Esophagus muscularis mucosa (tissue), 4 donors: ENCODE measurements around the gene VAPB. TPM values are rescaled to one million over a fixed set of nuclear protein-coding genes. Genes with fewer than 3 reads are reported as not detected.

Source experiments
- DNase-seq: peaks from one replicate; pipeline ENCODE4 v3.0.0-alpha.2; 2017; ENCODE audit errors: extremely low spot score
- H3K27ac ChIP-seq, 4 donors: fragments of 200-600 bp; sonication (generic); replicated peaks in 1 of 4; 1 replicate in 3 of 4; 2 replicates in 1 of 4; pipeline ENCODE4 v1.5.1; 2016 to 2019; ENCODE audit warnings: mild to moderate bottlenecking in 1 of 4
- H3K27me3 ChIP-seq, 4 donors: fragments of 200-600 bp; sonication (generic); one replicate each; pipeline versions ENCODE4 v1.5.1 to v1.6.0; 2016 to 2019
- H3K36me3 ChIP-seq, 4 donors: fragments of 200-600 bp; sonication (generic); one replicate each; pipeline ENCODE4 v1.5.1; 2016 to 2019
- H3K4me1 ChIP-seq, 4 donors: fragments of 200-600 bp; sonication (generic); one replicate each; pipeline ENCODE4 v1.5.1; 2016 to 2019
- H3K4me3 ChIP-seq, 4 donors: fragments of 200-600 bp; sonication (generic); 1 replicate in 2 of 4; 2 replicates in 2 of 4; pipeline ENCODE4 v1.5.1; 2016 to 2019; ENCODE audit warnings: mild to moderate bottlenecking in 4 of 4, moderate library complexity in 1 of 4
- H3K9me3 ChIP-seq, 4 donors: fragments of 200-600 bp; sonication (generic); 1 replicate in 3 of 4; 2 replicates in 1 of 4; pipeline ENCODE4 v1.5.1; 2016 to 2019
- EP300 ChIP-seq: sonication (generic); formaldehyde crosslinking; IDR thresholded peaks from one replicate; pipeline ENCODE4 v1.6.1; 2017; ENCODE audit warnings: antibody characterized with exemption
- POLR2A ChIP-seq: fragments of 450-650 bp; IDR thresholded peaks from one replicate; pipeline ENCODE4 v1.6.1; 2017; ENCODE audit warnings: antibody characterized with exemption, moderate library complexity, mild to moderate bottlenecking, low read depth
- POLR2AphosphoS5 ChIP-seq, 2 donors: sonication (generic); formaldehyde crosslinking; IDR thresholded peaks; one replicate each; pipeline ENCODE4 v1.6.1; 2017; ENCODE audit warnings: antibody characterized with exemption in 2 of 2
- WGBS: methylation state at CpG from one replicate; pipeline ENCODE4 v1.1.5; 2018; 5-methylcytosine and 5-hydroxymethylcytosine counted together
- intact Hi-C: fragments of 100-400 bp; cut with DNase I; formaldehyde crosslinking; loops from one replicate; pipeline ENCODE4 v1.15.1; 2023
- total RNA-seq, 4 donors: library from RNA; depleted of rRNA; stranded (reverse); fragments of >200 nt; gene quantifications; one replicate each; pipeline versions ENCODE4 v1.1.0 to v1.2.1, GENCODE V29; 2016
- TF ChIP-seq, protein P1 (sequence below), 3 experiments: fragments of 200-600 bp in 2 of 3; fragments of 450-650 bp in 1 of 3; sonication (generic) in 2 of 3; IDR thresholded peaks; one replicate each; pipeline ENCODE4 v1.5.1; 2017 to 2019; ENCODE audit warnings: antibody characterized with exemption in 3 of 3, mild to moderate bottlenecking in 2 of 3, moderate library complexity in 1 of 3

Gene VAPB
- total RNA-seq, 4 donors from 2014 or later = 24.9 to 39.0 (median 28.3) TPM

DNA sequence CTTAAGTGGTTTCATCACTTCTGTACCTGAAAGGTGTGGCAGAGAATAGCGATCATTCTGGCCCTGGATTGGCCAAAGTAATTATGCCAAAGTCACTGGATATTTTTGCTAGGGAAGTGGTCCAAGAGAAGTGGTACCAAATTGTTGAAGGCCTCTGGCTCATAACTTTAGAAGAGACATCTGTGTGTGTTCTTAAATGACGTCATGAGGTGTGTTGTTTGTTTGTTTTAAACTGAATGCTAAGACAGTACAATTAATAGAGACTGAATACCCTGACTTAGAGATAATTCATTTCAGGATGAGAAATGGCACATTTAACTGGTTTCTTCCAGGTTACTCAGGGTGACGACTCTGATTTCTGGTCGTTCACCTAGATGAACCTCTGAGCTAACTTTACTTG is 3.3 kb downstream of the VAPB start:
- Histone ChIP-seq H3K4me3 (no peak overlapping the region), H3K36me3 (peaks cover 0 to 4% (median 0%) of the 10 kb centered on the region in 4 donors), H3K27ac (no peak overlapping the region), H3K9me3 (no peaks in the 10 kb centered on the region), H3K4me1 (peaks cover 39 to 69% (median 55%) of the 10 kb centered on the region in 4 donors), H3K27me3 (no peaks in the 10 kb centered on the region)
- TF ChIP-seq POLR2AphosphoS5 (IDR thresholded peaks at IDR 0.05) (no peak), POLR2A (no peak), EP300 (no peak)
- TF ChIP-seq, protein P1, sequence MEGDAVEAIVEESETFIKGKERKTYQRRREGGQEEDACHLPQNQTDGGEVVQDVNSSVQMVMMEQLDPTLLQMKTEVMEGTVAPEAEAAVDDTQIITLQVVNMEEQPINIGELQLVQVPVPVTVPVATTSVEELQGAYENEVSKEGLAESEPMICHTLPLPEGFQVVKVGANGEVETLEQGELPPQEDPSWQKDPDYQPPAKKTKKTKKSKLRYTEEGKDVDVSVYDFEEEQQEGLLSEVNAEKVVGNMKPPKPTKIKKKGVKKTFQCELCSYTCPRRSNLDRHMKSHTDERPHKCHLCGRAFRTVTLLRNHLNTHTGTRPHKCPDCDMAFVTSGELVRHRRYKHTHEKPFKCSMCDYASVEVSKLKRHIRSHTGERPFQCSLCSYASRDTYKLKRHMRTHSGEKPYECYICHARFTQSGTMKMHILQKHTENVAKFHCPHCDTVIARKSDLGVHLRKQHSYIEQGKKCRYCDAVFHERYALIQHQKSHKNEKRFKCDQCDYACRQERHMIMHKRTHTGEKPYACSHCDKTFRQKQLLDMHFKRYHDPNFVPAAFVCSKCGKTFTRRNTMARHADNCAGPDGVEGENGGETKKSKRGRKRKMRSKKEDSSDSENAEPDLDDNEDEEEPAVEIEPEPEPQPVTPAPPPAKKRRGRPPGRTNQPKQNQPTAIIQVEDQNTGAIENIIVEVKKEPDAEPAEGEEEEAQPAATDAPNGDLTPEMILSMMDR (IDR thresholded peaks at IDR 0.05) = no peak
- DNase-seq = no peak
- intact Hi-C loops = no loop called here
- WGBS = 89% methylated on average over 4 of the region's 4 CpGs

DNA sequence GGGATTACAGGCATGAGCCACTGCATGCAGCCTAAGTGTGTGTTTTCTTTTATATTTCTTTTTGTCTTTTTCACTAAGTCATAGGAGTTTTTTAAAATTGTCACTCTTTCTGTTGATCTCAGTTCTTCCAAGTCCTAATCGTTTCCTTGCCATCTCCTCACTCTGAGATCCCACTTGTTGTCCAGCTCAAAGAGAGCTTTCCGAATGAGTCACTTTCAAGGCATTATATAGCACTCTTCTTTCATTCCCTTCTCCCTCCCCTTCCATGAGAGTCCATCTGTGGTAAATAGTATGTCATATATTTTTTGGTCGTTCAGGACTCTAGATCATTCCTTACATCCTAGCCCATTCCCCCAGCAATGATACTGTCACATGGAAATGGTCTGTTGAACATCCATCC is 4.3 kb downstream of the VAPB start:
- intact Hi-C loops = no loop called here

DNA sequence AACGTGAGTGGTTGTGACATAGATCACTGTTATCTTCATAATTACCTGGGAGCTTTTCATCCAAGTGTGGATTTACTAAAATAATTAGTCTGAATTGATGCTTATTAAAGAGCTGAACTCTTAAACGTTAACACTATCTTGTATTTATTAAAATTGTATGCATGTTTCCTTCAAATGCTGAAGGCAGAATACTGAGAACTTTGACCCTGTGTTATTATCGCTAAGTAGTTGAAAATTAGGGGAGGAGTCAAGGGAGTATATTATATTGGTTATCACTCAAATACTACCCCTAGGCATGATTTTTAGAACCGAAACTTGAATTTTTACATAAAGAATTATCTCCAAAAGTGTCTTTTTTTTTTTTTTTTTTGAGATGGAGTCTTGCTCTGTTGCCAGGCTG is 5.8 kb downstream of the VAPB start:
- no peaks in the 10 kb centered on the region for H3K9me3 ChIP-seq
- intact Hi-C loops = no loop called here
- H3K27ac ChIP-seq = no peak overlapping the region
- TF ChIP-seq POLR2A (no peak), POLR2AphosphoS5 (IDR thresholded peaks at IDR 0.05) (no peak), EP300 (no peak)
- TF ChIP-seq, protein P1 (IDR thresholded peaks at IDR 0.05) = no peak
- no peak for DNase-seq
- H3K4me1 ChIP-seq = peaks cover 46 to 89% (median 70%) of the 10 kb centered on the region in 4 donors
- no peak overlapping the region for H3K4me3 ChIP-seq
- 77% methylated on average over 4 of the region's 4 CpGs for WGBS
- H3K36me3 ChIP-seq = peaks cover 0 to 4% (median 0%) of the 10 kb centered on the region in 4 donors
- no peaks in the 10 kb centered on the region for H3K27me3 ChIP-seq

More for the DNA sequence above, 4.3 kb downstream of the VAPB start:
- TF ChIP-seq EP300 = no peak
- no peak for DNase-seq
- Histone ChIP-seq H3K9me3 (no peaks in the 10 kb centered on the region), H3K27ac (no peak overlapping the region), H3K4me3 (no peak overlapping the region), H3K27me3 (no peaks in the 10 kb centered on the region), H3K4me1 (peaks cover 42 to 78% (median 60%) of the 10 kb centered on the region in 4 donors), H3K36me3 (peaks cover 0 to 4% (median 0%) of the 10 kb centered on the region in 4 donors)
- WGBS = 66% methylated on average over 3 of the region's 3 CpGs

DNA sequence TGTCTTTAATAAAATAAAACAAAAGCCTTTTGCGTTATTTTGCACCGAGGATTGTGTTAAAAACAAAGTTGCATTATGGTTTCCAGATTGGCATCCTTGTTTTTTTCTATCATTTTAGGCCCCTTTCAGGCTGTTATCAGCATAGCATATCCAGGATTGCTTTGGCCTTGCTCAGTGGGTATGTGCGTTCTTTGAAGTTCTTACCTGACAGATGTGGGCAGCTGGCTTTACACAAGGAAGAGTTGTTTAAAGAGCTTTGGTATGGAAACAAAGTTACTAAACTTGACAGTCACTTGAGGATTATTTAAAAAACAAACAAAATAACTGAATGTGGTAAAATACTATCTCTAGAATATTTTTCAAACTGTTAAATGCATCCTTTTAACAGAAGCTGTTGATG is 6.6 kb downstream of the VAPB start:
- peaks cover 45 to 88% (median 69%) of the 10 kb centered on the region in 4 donors for H3K4me1 ChIP-seq
- no peak overlapping the region for H3K27ac ChIP-seq
- H3K4me3 ChIP-seq = no peak overlapping the region
- no peaks in the 10 kb centered on the region for H3K9me3 ChIP-seq
- H3K36me3 ChIP-seq = peaks cover 0 to 4% (median 0%) of the 10 kb centered on the region in 4 donors
- DNase-seq = no peak
- intact Hi-C loops = no loop called here
- H3K27me3 ChIP-seq = no peaks in the 10 kb centered on the region
- no peak for TF ChIP-seq POLR2A
- no peak for TF ChIP-seq POLR2AphosphoS5 (IDR thresholded peaks at IDR 0.05)
- TF ChIP-seq, protein P1 (IDR thresholded peaks at IDR 0.05) = no peak
- TF ChIP-seq EP300 = no peak
- WGBS = 88% methylated on average over 3 of the region's 3 CpGs

DNA sequence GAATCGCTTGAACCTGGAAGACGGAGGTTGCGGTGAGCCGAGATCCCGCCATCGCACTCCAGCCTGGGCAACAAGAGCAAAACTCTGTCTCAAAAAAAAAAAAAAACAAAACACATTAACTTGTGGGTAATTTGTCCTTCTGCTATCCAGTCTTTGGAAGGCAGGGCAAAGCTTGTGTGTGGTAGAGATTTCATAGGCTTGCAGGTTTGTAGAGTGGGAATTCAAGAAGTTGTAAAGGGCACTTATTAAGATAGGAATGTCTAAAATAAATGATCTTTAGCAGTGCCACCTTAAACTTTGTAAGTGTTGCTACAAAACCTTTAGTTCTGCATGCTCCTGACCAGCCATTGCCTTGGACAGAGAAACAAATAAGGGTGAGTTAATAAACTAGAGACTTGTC is 8.4 kb downstream of the VAPB start:
- 98% methylated on average over 6 of the region's 6 CpGs for WGBS
- peaks cover 33 to 78% (median 68%) of the 10 kb centered on the region in 4 donors for H3K4me1 ChIP-seq

More for the DNA sequence above, 8.4 kb downstream of the VAPB start:
- Histone ChIP-seq H3K27ac (no peak overlapping the region), H3K9me3 (no peaks in the 10 kb centered on the region), H3K27me3 (no peaks in the 10 kb centered on the region), H3K36me3 (no peaks in the 10 kb centered on the region), H3K4me3 (no peak overlapping the region)
- TF ChIP-seq POLR2A (no peak), POLR2AphosphoS5 (IDR thresholded peaks at IDR 0.05) (no peak), EP300 (no peak)
- TF ChIP-seq, protein P1 (IDR thresholded peaks at IDR 0.05) = no peak
- intact Hi-C loops = no loop called here
- no peak for DNase-seq
